GM12874 (cell line): ENCODE measurements around the gene CLINT1.

Source experiments
- CTCF ChIP-seq: IDR thresholded peaks from 2 replicates; pipeline ENCODE4 v1.5.1; 2011; ENCODE audit warnings: low read depth, mild to moderate bottlenecking, control low read depth, low read length, moderate library complexity; ENCODE audit not compliant: insufficient read depth

CLINT1 gene

DNA sequence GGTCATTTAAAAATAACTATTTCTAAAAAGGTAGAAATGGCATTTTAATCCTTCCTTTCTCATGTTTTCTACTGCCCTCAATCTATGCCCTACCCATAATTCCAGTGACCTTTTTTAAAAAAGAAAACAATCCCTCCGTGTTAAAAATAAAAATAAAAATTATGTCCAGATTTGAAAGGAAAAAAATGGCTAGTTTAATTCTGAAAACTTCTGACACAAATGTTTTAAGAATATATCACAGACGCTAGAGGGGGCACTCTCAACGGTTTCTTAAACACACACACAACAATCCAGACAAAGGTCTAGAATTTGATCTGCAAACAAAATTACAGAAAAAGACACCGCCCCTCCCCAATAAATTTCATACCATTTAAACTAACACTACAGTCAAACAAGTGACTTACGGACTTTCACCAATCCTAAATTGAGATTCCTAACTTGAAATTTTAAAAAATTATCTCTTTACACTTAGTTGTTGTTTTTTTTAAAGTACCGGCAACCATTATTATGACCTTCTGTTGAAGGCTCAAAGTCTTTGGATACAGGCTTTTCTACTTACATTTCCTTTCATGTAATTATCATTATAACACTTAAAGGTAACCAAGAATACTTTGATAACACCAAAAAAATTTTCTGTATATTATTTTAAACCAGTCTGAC lies 38.2 kb downstream of the CLINT1 start:
- TF ChIP-seq CTCF, result no peak

GRCh38 chr5:157819502-157820115 lies 39.3 kb downstream of the CLINT1 start:
- TF ChIP-seq CTCF, result no peak

- no peak for TF ChIP-seq CTCF
These were observed 40.6 kb downstream of the CLINT1 start for GRCh38 chr5:157818368-157818767.

- TF ChIP-seq CTCF, result no peak
These were observed 41.0 kb downstream of the CLINT1 start for GRCh38 chr5:157817928-157818327.

DNA sequence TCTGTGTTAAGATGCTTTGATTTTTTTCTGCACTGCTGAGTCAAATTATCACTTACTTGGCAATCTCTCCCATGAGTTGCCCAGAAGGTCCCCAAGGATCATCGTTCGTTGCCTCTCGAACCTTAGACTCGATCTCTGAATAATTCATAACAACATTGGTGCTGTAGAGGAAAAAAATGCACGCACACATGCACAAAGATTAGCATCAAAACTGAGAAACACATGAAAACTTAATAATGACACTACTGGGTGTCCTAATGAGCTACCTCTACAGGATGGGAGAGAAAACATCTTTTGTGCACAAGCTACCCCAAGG lies 41.6 kb downstream of the CLINT1 start:
- TF ChIP-seq CTCF, result no peak

DNA sequence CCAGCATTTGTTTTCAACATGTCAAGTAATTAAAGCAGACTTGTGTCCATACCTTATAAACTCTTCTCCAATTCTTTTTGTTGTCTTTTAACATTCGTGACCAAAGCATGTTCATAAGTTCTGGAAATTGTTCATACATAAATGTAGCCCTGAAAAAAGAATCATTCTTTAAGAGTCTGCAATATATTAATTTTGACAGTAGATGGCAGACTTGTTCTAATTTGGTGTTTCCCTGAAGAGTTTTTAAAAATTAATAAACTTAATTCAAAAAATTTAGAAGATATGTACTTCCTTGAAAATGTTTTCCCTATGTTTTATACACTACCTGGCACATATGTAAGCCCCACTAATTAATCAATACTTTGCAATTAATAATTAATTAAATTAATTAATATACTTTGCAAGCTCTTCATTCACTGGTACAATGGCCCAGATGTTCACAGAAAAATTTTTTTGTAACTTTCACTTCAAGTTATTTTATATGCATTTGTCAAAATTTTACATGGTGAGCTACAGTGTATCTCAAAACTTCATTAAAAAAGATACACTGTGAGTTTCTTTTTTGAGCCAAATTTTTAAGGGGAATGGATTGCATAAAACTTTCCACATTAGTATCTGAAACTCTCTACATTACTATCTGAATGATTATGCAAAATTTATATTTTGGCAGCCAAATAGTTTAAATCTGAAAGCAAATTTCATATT lies 42.1 kb downstream of the CLINT1 start:
- TF ChIP-seq CTCF, result no peak

- TF ChIP-seq CTCF, result no peak
These were observed 46.9 kb downstream of the CLINT1 start for GRCh38 chr5:157812086-157812485.
